ENCODE results near the gene HSD3B7. TPM values are rescaled to one million over a fixed set of nuclear protein-coding genes. Genes with fewer than 3 reads are reported as not detected.

HSD3B7 gene
- total and polyA plus RNA-seq, 2 of the 8 experiments (the other 6 are each of a cell fraction or from before 2014, with no cell fraction given): 2.9 to 6.6 TPM

DNA sequence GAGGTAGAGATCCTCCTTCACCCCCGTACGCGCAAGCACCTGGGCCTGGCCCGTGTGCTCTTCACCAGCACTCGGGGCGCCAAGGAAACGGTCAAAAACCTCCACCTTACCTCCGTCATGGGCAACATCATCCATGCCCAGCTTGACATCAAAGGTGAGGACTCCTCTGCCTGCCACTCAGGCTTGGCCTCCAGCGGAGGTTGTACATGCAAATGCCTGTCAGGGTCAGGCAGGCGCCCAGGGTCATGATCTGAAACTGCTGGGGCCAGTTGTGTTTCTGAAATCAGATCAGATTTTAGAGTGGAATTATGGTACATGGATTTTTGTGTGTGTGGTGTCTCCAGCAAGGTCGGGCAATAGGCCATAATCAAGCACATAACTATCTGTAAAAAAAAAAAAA is 23.6 kb upstream of the HSD3B7 start:
- no peak overlapping the region for H4K91ac ChIP-seq (replicated peaks; ENCODE audit: insufficient read length, low read length)
- no peak overlapping the region for H3K4me2 ChIP-seq (ENCODE audit: insufficient read depth in 1 of 2, low read depth in 2 of 2, low read length in 2 of 2)
- WGBS, 2 experiments (ENCODE audit: extremely low coverage in 1 of 2, insufficient coverage in 1 of 2, insufficient read length in 1 of 2, insufficient replicate concordance in 2 of 2, low coverage in 1 of 2, low lambda C conversion rate in 2 of 2, missing lambda C conversion rate in 1 of 2): 93% methylated on average over 11 of the region's 11 CpGs; no CpG with 5 or more reads in 1 of the 2 experiments
- H3K56ac ChIP-seq (replicated peaks; ENCODE audit: insufficient read length, low read depth, low read length): no peak overlapping the region
- H3K27me3 ChIP-seq (replicated peaks in 1 of 4; ENCODE audit: control insufficient read depth in 3 of 4, extremely low read depth in 1 of 4, insufficient read depth in 3 of 4, low read length in 3 of 4): no peaks in the 10 kb centered on the region
- no peak overlapping the region for H2BK5ac ChIP-seq (ENCODE audit: low read depth, low read length)
- no peaks in the 10 kb centered on the region; a peak in 1 of 4 replicates for H3K9me3 ChIP-seq (ENCODE audit: insufficient read depth in 2 of 2, low read depth in 1 of 2, low read length in 1 of 2)
- H2BK20ac ChIP-seq (ENCODE audit: low read length): no peak overlapping the region
- H3K14ac ChIP-seq (ENCODE audit: insufficient read length): no peak overlapping the region
- H3K79me1 ChIP-seq (ENCODE audit: low read depth, low read length): peaks cover 9% of the 10 kb centered on the region
- H3K23me2 ChIP-seq (ENCODE audit: low read depth, low read length): no peaks in the 10 kb centered on the region; the same call in 1 of the 2 replicates
- CTCF ChIA-PET (ENCODE audit: partially characterized antibody): interaction anchor here (0.6 to 4.9 kb wide), 6 partner anchors 8 to 807 kb away, joined by 3 to 22 read pairs (median 3); partner anchors contain the start of gene HSD3B7
- no peak overlapping the region for H3K27ac ChIP-seq (ENCODE audit: low read depth, low read length)
- no peak overlapping the region for H3K4ac ChIP-seq (replicated peaks; ENCODE audit: insufficient read length, low read depth, low read length)
- H3K4me3 ChIP-seq (ENCODE audit: extremely low read depth in 1 of 4, insufficient read depth in 2 of 4, low read depth in 3 of 4, low read length in 4 of 4): no peak overlapping the region
- H2AK5ac ChIP-seq (ENCODE audit: low read depth, low read length): no peak overlapping the region
- H4K8ac ChIP-seq (ENCODE audit: extremely low read depth, insufficient read depth, low read length): peak overlapping the region; percentile 4
- H2BK12ac ChIP-seq (ENCODE audit: low read depth, low read length): no peak overlapping the region
- no peak for DNase-seq (ENCODE audit: low read depth in 1 of 2, low spot score in 2 of 2)
- no peak overlapping the region for H2BK120ac ChIP-seq (replicated peaks; ENCODE audit: low read depth, low read length)
- POLR2A ChIA-PET (ENCODE audit: partially characterized antibody): interaction anchor here (0.6 to 3.5 kb wide), 6 partner anchors 8 to 228 kb away, joined by 3 to 25 read pairs (median 8); partner anchors contain the start of gene ORAI3
- H3K9ac ChIP-seq (replicated peaks in 1 of 4; ENCODE audit: extremely low read depth in 1 of 4, low read depth in 3 of 4, low read length in 3 of 4): no peak overlapping the region
- H2AFZ ChIP-seq (ENCODE audit: low read length): no peak overlapping the region
- H3K4me1 ChIP-seq (replicated peaks in 1 of 4; ENCODE audit: control insufficient read depth in 3 of 4, insufficient read depth in 4 of 4, low read length in 3 of 4): peaks cover 0 to 5% (median under 1%) of the 10 kb centered on the region in 4 experiments; a peak in 3 of 7 replicates
- no peak for FAIRE-seq
- no peak overlapping the region for H3K18ac ChIP-seq (ENCODE audit: extremely low read depth, low read length)
- H4K20me1 ChIP-seq (replicated peaks in 1 of 2; ENCODE audit: control insufficient read depth in 1 of 2, insufficient read depth in 2 of 2, low read length in 2 of 2): peaks cover 12 to 22% of the 10 kb centered on the region in 2 experiments
- no peak overlapping the region for H4K5ac ChIP-seq (ENCODE audit: insufficient read length, low read depth, low read length)
- no peak overlapping the region for H3K23ac ChIP-seq (ENCODE audit: insufficient read length)
- peaks cover 0 to 17% of the 10 kb centered on the region in 2 experiments; a peak in 3 of 4 replicates for H3K79me2 ChIP-seq (ENCODE audit: control insufficient read depth in 1 of 2, insufficient read depth in 2 of 2, low read length in 2 of 2)
- peaks cover 52 to 69% (median 59%) of the 10 kb centered on the region in 4 experiments for H3K36me3 ChIP-seq (ENCODE audit: control insufficient read depth in 2 of 4, insufficient read depth in 4 of 4, low read length in 3 of 4)
- no peak overlapping the region for H2BK15ac ChIP-seq (ENCODE audit: low read length)
- TF ChIP-seq POLR2A (IDR thresholded peaks at IDR 0.05; ENCODE audit: control extremely low read depth in 1 of 2, low read depth in 2 of 2, low read length in 2 of 2) (no peak), SIN3A (conservative IDR thresholded peaks at IDR 0.05 in 1 of 2, IDR thresholded peaks at IDR 0.05 in 1 of 2; ENCODE audit: low read depth in 1 of 2, low read length in 2 of 2) (no peak), POU5F1 (IDR thresholded peaks at IDR 0.05; ENCODE audit: low read depth, low read length) (no peak), CBX8 (IDR thresholded peaks at IDR 0.05; ENCODE audit: borderline replicate concordance, low read depth, low read length) (no peak), CBX5 (IDR thresholded peaks at IDR 0.05; ENCODE audit: low read depth, low read length) (no peak), KDM1A (IDR thresholded peaks at IDR 0.05; ENCODE audit: borderline replicate concordance, low read length) (no peak), SIX5 (IDR thresholded peaks at IDR 0.05; ENCODE audit: low read depth, low read length) (no peak), PHF8 (conservative IDR thresholded peaks at IDR 0.05; ENCODE audit: low read depth, low read length) (no peak)
- TF ChIP-seq, protein P1, sequence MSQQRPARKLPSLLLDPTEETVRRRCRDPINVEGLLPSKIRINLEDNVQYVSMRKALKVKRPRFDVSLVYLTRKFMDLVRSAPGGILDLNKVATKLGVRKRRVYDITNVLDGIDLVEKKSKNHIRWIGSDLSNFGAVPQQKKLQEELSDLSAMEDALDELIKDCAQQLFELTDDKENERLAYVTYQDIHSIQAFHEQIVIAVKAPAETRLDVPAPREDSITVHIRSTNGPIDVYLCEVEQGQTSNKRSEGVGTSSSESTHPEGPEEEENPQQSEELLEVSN (IDR thresholded peaks at IDR 0.05): no peak
- TF ChIP-seq, protein P2, sequence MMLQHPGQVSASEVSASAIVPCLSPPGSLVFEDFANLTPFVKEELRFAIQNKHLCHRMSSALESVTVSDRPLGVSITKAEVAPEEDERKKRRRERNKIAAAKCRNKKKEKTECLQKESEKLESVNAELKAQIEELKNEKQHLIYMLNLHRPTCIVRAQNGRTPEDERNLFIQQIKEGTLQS (IDR thresholded peaks at IDR 0.05; ENCODE audit: insufficient read depth, low read depth, low read length): no peak

Data from H1 (cell line).